Activated CD8-positive, alpha-beta T cell treated with anti-CD3 and anti-CD28 coated beads, Interleukin-2, amount 10 ng/mL, durations not matched to agents 7 days and 5 days (primary cell): Measurements from ENCODE around the gene MTCP1. TPM values are rescaled to one million over a fixed set of nuclear protein-coding genes. Genes with fewer than 3 reads are reported as not detected.

Source experiments
- ATAC-seq: fragments of 150-1000 bp; cut with Tn5 transposase; one replicate; pipeline ENCODE4 v1.10.0; 2021; ENCODE audit warnings: moderate library complexity
- CTCF ChIA-PET: fragments of 350-600 bp; sonication (Branson Sonifier 250); formaldehyde crosslinking; loops from one replicate; lab custom pipeline; 2021; ENCODE audit warnings: antibody characterized with exemption; lab: Charles Lee
- POLR2A ChIA-PET: fragments of 350-600 bp; sonication (Branson Sonifier 250); formaldehyde crosslinking; loops from one replicate; lab custom pipeline; 2021; ENCODE audit warnings: antibody characterized with exemption; lab: Charles Lee
- DNase-seq: peaks from one replicate; pipeline ENCODE4 v3.0.0-alpha.2; 2020
- H3K27ac Mint-ChIP-seq: one replicate; pipeline ENCODE4 v1.8.0; 2021; ENCODE audit warnings: mild to moderate bottlenecking, mixed read lengths
- H3K27me3 Mint-ChIP-seq: one replicate; pipeline ENCODE4 v1.8.0; 2021; ENCODE audit warnings: low read depth, mixed read lengths
- H3K36me3 Mint-ChIP-seq: one replicate; pipeline ENCODE4 v1.8.0; 2021; ENCODE audit warnings: low read depth, mixed read lengths
- H3K4me1 Mint-ChIP-seq: one replicate; pipeline ENCODE4 v1.8.0; 2021; ENCODE audit warnings: low read depth, mixed read lengths
- H3K4me3 Mint-ChIP-seq: one replicate; pipeline ENCODE4 v1.8.0; 2021; ENCODE audit warnings: mild to moderate bottlenecking, mixed read lengths
- H3K9me3 Mint-ChIP-seq: one replicate; pipeline ENCODE4 v1.8.0; 2022; ENCODE audit warnings: mixed read lengths; ENCODE audit not compliant: insufficient read depth
- total RNA-seq, 2 experiments: library from RNA; stranded (reverse); gene quantifications; one replicate each; pipeline ENCODE4 v1.2.3, GENCODE V29; 2021

MTCP1 gene
- total RNA-seq, 2 experiments from 2014 or later, result 20.2 to 21.4 TPM

DNA sequence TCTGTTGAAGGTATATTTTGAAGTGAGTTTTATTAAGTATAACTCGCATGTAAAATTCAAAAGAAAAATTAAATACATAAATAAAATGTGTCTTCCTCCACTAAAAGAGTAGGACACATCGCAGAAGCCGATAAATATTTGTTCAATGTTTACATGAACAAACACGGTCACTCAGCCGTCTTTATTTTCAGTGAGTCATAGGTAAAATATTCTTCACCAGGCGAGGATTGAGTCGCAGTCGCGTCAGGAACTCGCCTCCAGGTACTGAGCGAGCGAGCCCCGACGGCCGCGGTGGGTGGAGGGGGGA, 44.6 kb downstream of the MTCP1 start:
- H3K9me3 Mint-ChIP-seq, result no peaks in the 10 kb centered on the region
- ChIA-PET CTCF (interaction anchor here (1.0 to 1.3 kb wide), 4 partner anchors 13 to 33 kb away, joined by 3 to 12 read pairs (median 5); no protein-coding TSS in a partner anchor), POLR2A (interaction anchor here (0.7 to 1.3 kb wide), 6 partner anchors 24 to 238 kb away, joined by 3 to 4 read pairs (median 3); partner anchors contain the start of genes CMC4, MTCP1 and RAB39B)
- peaks cover 19% of the 10 kb centered on the region for H3K4me1 Mint-ChIP-seq
- H3K27me3 Mint-ChIP-seq, result peaks cover 10% of the 10 kb centered on the region
- ATAC-seq (no peak), DNase-seq (no peak)
- H3K27ac Mint-ChIP-seq, result peak overlapping the region; percentile 97
- H3K36me3 Mint-ChIP-seq, result no peaks in the 10 kb centered on the region
- peak overlapping the region; percentile 72 for H3K4me3 Mint-ChIP-seq

DNA sequence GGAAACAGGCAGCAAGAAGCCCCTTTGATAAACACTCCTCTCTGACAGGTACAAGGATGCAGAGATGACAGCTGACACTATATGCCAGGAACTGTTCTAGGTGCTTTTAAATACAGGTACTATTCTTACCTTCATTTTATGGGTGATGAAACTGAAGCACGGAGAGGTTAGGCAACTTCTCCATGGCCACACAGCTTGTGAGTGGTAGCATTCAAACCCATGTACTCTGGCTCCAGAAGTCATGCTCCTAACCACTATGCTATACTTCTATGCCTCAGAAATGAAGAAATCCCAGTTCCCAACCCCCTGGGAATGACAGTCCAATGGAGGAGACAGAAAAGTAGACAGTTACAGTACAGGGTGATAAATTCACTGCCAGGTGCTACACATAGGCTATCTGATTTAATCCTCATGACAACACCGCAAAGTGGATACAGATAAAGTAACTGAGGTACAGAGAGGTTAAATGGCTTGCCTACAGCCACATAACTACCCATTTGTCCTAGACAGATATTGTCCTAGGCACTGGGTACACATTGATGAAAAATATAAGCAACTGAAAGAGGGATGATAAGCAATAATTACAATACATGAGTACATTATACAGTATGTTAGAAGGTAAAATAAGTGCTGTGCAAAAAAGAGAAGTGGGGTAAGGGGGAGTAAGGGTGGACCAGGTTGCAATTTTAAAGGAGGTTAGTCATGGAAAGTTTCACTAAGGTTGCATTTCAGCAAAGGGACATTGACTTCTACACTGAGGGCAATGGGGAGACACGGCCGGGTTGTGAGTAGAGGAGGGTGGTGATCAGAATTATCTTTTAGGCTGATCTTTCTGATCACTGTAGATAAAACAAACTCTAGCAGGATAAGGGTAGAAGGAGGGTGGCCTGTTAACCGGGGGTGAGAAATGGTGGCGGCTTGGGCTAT, 46.8 kb downstream of the MTCP1 start:
- Mint-ChIP-seq H3K9me3 (no peaks in the 10 kb centered on the region), H3K4me1 (peaks cover 11% of the 10 kb centered on the region), H3K27me3 (peaks cover 12% of the 10 kb centered on the region), H3K4me3 (no peak overlapping the region), H3K27ac (peak overlapping the region; percentile 27), H3K36me3 (no peaks in the 10 kb centered on the region)
- ChIA-PET POLR2A (no interaction called here), CTCF (no interaction called here)
- DNase-seq (no peak), ATAC-seq (no peak)

DNA sequence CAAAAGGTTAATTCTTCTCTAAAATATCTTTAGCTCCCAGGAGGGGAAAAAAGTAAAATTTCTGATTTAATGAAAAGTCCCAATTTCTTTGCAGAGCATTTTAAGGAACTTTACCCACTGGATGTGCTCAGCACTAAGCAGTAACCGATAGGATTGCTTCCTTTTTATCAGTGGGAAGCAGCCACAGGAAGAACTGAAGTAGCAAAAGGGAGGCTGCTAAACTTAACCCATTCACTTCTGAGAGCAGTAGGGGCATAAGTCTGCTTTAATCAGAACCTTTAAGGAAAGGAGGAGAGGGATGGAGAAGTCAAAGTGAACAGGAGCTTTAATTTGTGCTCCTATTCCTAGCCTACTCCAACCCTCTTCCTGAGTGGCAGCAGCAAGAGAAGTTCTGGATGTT, 48.4 kb downstream of the MTCP1 start, which contains the start of gene F8:
Gene F8, minus strand, starts transcription at position 139 of the 400 bp plus-strand sequence. CDS start 171 bp downstream, outside the sequence.
- ATAC-seq (no peak), DNase-seq (no peak)
- ChIA-PET POLR2A (no interaction called here), CTCF (no interaction called here)
- H3K36me3 Mint-ChIP-seq, result no peaks in the 10 kb centered on the region
- H3K9me3 Mint-ChIP-seq, result no peaks in the 10 kb centered on the region
- no peaks in the 10 kb centered on the region for H3K4me1 Mint-ChIP-seq
- H3K4me3 Mint-ChIP-seq, result no peak within 1 kb of the TSS
- H3K27ac Mint-ChIP-seq, result no peak within 1 kb of the TSS
- H3K27me3 Mint-ChIP-seq, result peaks cover 12% of the 10 kb centered on the region

DNA sequence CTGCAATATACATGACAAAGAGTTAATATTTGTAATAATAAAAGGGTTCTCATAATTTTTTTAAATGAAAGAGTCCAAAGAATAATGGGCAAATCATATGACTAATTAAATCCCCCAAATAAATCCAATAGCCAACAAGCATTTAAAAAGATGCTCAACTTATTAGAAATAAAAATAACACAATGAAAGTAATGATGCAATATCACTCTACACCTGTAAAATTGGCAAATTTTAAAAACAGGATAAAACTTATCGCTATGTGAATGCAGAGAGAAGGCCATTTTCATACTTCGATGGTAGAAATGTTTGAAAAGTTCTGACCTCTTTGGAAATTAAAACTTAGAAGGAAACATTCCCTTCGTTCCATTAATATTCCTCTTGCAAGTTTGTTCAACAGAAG, 50.3 kb downstream of the MTCP1 start:
- Mint-ChIP-seq H3K27me3 (peaks cover 12% of the 10 kb centered on the region), H3K4me3 (no peak overlapping the region), H3K9me3 (no peaks in the 10 kb centered on the region), H3K27ac (no peak overlapping the region), H3K36me3 (no peaks in the 10 kb centered on the region), H3K4me1 (no peaks in the 10 kb centered on the region)
- ATAC-seq (no peak), DNase-seq (no peak)
- CTCF ChIA-PET, result no interaction called here
- POLR2A ChIA-PET, result no interaction called here

Other genes starting within 250 kb of the MTCP1 start
- gene SMIM9, start 236.5 kb downstream of the MTCP1 start, total RNA-seq, result not detected
- gene F8A1, start 184.8 kb downstream of the MTCP1 start, total RNA-seq, result 10 to 100 TPM; 51.0 to 54.4 TPM
- gene F8, start 48.4 kb downstream of the MTCP1 start, total RNA-seq, result 1 to 10 TPM; 4.1 to 4.2 TPM
- gene FUNDC2, start 44.3 kb downstream of the MTCP1 start, total RNA-seq, result 10 to 100 TPM; 49.3 to 51.7 TPM
- gene CMC4, start within 50 bp of the MTCP1 start, total RNA-seq, result 1 to 10 TPM; 4.1 to 5.6 TPM
- gene BRCC3, start 372 bp upstream of the MTCP1 start, total RNA-seq, result 10 to 100 TPM; 32.8 to 33.5 TPM
- gene VBP1, start 145.3 kb upstream of the MTCP1 start, total RNA-seq, result 10 to 100 TPM; 64.2 to 65.1 TPM
- gene RAB39B, start 193.4 kb upstream of the MTCP1 start, total RNA-seq, result 1 to 10 TPM; 7.2 to 7.5 TPM